KMS-11 (cell line): ENCODE results near the gene POLDIP3.
"Not testable (repeated sequence)": the region's sequence is repeated elsewhere in the genome, so short reads cannot be mapped to it uniquely, and the experiment has no call there.

Experiments
- H2AFZ ChIP-seq: fragments of 200-600 bp; sonication (generic); 2 replicates; pipeline ENCODE4 v1.6.1; 2016; ENCODE audit warnings: antibody characterized with exemption, mixed run types, low read depth
- H3K27ac ChIP-seq: fragments of 200-600 bp; sonication (generic); 2 replicates; pipeline ENCODE4 v1.6.1; 2016; ENCODE audit warnings: mild to moderate bottlenecking, mixed run types
- H3K27me3 ChIP-seq: fragments of 200-600 bp; sonication (generic); 2 replicates; pipeline ENCODE4 v1.6.1; 2017; ENCODE audit warnings: mild to moderate bottlenecking, low read depth, mixed run types, moderate library complexity; ENCODE audit not compliant: insufficient read depth
- H3K36me3 ChIP-seq: fragments of 200-600 bp; sonication (generic); 2 replicates; pipeline ENCODE4 v1.6.1; 2017; ENCODE audit warnings: mild to moderate bottlenecking, mixed run types; ENCODE audit not compliant: insufficient read depth
- H3K4me1 ChIP-seq: fragments of 200-600 bp; sonication (generic); 2 replicates; pipeline ENCODE4 v1.6.1; 2016; ENCODE audit warnings: mild to moderate bottlenecking, low read depth, mixed run types; ENCODE audit not compliant: poor library complexity, severe bottlenecking
- H3K4me2 ChIP-seq: fragments of 200-600 bp; sonication (generic); 2 replicates; pipeline ENCODE4 v1.7.0; 2016; ENCODE audit warnings: mild to moderate bottlenecking, mixed run types
- H3K4me3 ChIP-seq: fragments of 200-600 bp; sonication (generic); IDR thresholded peaks from 2 replicates; pipeline ENCODE4 v1.6.1; 2017; ENCODE audit warnings: low read depth, low read length, mixed read lengths; ENCODE audit not compliant: insufficient read depth
- H3K79me2 ChIP-seq: fragments of 200-600 bp; sonication (generic); 2 replicates; pipeline ENCODE4 v1.6.1; 2016; ENCODE audit warnings: low read depth, mixed run types; ENCODE audit not compliant: insufficient read depth
- H3K9ac ChIP-seq: fragments of 200-600 bp; sonication (generic); 2 replicates; pipeline ENCODE4 v1.6.1; 2016; ENCODE audit warnings: mild to moderate bottlenecking, mixed run types
- H4K20me1 ChIP-seq: fragments of 200-600 bp; sonication (generic); 2 replicates; pipeline ENCODE4 v1.6.1; 2016; ENCODE audit warnings: mild to moderate bottlenecking, mixed run types; ENCODE audit not compliant: insufficient read depth
- TF ChIP-seq, protein P1 (sequence below): fragments of 200-600 bp; sonication (generic); conservative IDR thresholded peaks from 2 replicates; pipeline ENCODE4 v1.6.1; 2017; ENCODE audit warnings: low read depth, mild to moderate bottlenecking, antibody characterized with exemption, low read length, moderate library complexity, mixed read lengths

Gene POLDIP3

DNA sequence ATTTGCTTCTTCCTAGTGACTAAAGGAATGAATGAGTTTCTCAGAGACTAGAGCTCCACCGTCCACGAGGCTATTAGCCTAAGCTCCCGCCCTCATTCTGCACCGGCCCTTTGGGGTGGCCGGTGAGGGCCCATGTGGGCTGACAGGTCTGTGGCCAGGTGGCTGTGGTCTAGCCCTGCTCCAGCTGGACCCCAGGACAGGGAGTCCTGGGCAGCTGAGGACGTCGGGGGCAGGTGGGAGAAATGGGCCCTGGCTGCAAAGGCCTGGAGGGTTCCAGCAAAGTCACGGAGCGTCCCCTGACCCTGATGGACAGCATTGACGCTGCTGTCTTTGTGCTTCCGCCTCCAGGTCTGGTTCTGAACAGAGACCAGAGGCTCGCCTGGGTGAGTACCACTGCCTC is 48.7 kb downstream of the POLDIP3 start:
- Histone ChIP-seq H3K27ac (no peak overlapping the region), H2AFZ (no peak overlapping the region), H3K27me3 (no peaks in the 10 kb centered on the region), H3K4me2 (no peak overlapping the region), H3K4me3 (no peak overlapping the region), H3K36me3 (no peaks in the 10 kb centered on the region), H3K79me2 (no peaks in the 10 kb centered on the region), H4K20me1 (no peaks in the 10 kb centered on the region), H3K9ac (no peak overlapping the region), H3K4me1 (no peaks in the 10 kb centered on the region)
- TF ChIP-seq, protein P1, sequence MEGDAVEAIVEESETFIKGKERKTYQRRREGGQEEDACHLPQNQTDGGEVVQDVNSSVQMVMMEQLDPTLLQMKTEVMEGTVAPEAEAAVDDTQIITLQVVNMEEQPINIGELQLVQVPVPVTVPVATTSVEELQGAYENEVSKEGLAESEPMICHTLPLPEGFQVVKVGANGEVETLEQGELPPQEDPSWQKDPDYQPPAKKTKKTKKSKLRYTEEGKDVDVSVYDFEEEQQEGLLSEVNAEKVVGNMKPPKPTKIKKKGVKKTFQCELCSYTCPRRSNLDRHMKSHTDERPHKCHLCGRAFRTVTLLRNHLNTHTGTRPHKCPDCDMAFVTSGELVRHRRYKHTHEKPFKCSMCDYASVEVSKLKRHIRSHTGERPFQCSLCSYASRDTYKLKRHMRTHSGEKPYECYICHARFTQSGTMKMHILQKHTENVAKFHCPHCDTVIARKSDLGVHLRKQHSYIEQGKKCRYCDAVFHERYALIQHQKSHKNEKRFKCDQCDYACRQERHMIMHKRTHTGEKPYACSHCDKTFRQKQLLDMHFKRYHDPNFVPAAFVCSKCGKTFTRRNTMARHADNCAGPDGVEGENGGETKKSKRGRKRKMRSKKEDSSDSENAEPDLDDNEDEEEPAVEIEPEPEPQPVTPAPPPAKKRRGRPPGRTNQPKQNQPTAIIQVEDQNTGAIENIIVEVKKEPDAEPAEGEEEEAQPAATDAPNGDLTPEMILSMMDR = no peak

- Histone ChIP-seq H3K27me3 (no peaks in the 10 kb centered on the region), H2AFZ (no peak overlapping the region), H3K4me2 (no peak overlapping the region), H3K9ac (no peak overlapping the region), H3K4me1 (no peaks in the 10 kb centered on the region), H3K36me3 (no peaks in the 10 kb centered on the region), H3K27ac (no peak overlapping the region), H4K20me1 (no peaks in the 10 kb centered on the region), H3K4me3 (no peak overlapping the region), H3K79me2 (no peaks in the 10 kb centered on the region)
- TF ChIP-seq, protein P1 = no peak
Observed at GRCh38 chr22:42564699-42565098, 50.0 kb downstream of the POLDIP3 start.

GRCh38 chr22:42563943-42564342 is 50.7 kb downstream of the POLDIP3 start:
- not testable (repeated sequence) for H3K36me3 ChIP-seq, H3K9ac ChIP-seq, H3K27me3 ChIP-seq, H4K20me1 ChIP-seq, H2AFZ ChIP-seq, H3K4me1 ChIP-seq, H3K4me2 ChIP-seq, H3K79me2 ChIP-seq, H3K4me3 ChIP-seq, H3K27ac ChIP-seq

DNA sequence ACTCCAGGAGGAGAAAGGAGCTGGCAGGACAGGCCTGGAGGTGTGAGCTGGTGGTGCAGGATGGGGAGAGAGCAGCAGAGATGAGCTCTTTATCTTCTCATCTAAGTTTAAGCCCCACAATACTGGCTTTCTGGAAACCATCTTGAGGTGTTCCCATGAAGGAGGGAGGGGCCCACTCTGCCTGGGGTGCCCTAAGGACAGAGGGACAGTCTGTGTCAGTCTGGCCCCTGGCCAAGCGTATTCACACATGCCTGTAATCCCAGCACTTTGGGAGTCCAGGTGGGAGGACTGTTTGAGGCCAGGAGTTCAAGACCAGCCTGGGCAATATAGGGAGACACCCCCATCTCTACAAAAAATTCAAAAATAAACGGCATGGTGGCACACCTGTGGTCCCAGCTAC is 52.0 kb downstream of the POLDIP3 start:
- no peaks in the 10 kb centered on the region for H3K27me3 ChIP-seq
- H4K20me1 ChIP-seq = no peaks in the 10 kb centered on the region
- H3K27ac ChIP-seq = no peak overlapping the region
- H3K79me2 ChIP-seq = no peaks in the 10 kb centered on the region
- no peak overlapping the region for H3K9ac ChIP-seq
- no peak overlapping the region for H3K4me3 ChIP-seq
- TF ChIP-seq, protein P1 = no peak
- no peaks in the 10 kb centered on the region for H3K4me1 ChIP-seq
- no peak overlapping the region for H3K4me2 ChIP-seq
- H3K36me3 ChIP-seq = no peaks in the 10 kb centered on the region
- H2AFZ ChIP-seq = no peak overlapping the region

DNA sequence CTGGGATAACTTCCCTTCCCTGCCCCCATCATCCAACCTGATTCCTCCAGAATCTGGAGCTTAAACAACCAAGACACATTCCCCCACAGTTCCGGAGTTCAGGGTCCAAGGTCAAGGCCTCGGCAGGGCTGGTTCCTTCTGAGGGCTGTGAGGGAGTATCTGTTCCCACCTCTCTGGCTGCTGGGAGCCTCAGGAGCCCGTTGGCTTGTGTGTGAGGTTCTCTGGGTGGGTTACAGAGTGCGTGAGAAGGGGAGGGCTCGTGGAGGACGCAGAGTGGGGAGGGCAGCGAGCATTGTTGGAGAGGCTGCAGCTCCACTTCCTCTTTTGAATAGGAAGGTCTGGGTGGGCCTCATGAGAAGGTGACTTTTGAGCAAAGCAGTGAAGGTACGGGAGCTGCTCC is 52.4 kb downstream of the POLDIP3 start:
- TF ChIP-seq, protein P1 = no peak
- H3K79me2 ChIP-seq = no peaks in the 10 kb centered on the region
- no peak overlapping the region for H3K4me2 ChIP-seq
- H3K4me3 ChIP-seq = no peak overlapping the region
- H3K27ac ChIP-seq = no peak overlapping the region
- no peaks in the 10 kb centered on the region for H3K4me1 ChIP-seq
- H3K9ac ChIP-seq = no peak overlapping the region
- H4K20me1 ChIP-seq = no peaks in the 10 kb centered on the region
- H2AFZ ChIP-seq = no peak overlapping the region
- no peaks in the 10 kb centered on the region for H3K36me3 ChIP-seq
- H3K27me3 ChIP-seq = no peaks in the 10 kb centered on the region
